ENCODE data around the gene HCN4.

Gene HCN4

DNA sequence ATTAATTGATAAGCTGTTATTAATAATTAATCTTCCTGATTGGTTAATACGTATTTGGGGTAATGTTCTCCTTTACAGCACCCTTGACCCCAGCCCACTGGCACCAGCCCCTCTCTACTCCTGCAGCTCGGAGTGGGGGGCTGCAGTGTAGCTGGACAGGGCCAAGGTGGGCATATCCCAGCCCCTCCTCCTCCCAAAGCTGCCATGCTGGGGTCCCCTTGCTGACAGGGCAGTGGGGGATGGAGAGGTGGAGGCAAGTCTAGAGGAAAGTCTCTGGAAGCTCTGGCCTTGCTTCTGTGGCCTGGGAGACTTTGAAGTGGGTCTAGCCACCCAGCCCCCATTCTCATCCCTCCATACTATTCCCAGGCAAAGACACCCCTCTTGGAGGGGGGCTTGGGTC is 35.8 kb downstream of the HCN4 start:
- Histone ChIP-seq H3K27ac (ENCODE audit: low read depth, low read length) (no peak overlapping the region), H3K27me3 (ENCODE audit: control insufficient read depth, insufficient read depth, low read length) (no peaks in the 10 kb centered on the region), H3K9ac (ENCODE audit: low read depth, low read length) (no peak overlapping the region), H3K4me1 (ENCODE audit: control insufficient read depth, insufficient read depth, low read length) (no peaks in the 10 kb centered on the region), H3K36me3 (ENCODE audit: control insufficient read depth, insufficient read depth, low read length) (peaks cover 21% of the 10 kb centered on the region), H3K9me3 (ENCODE audit: control insufficient read depth, insufficient read depth, low read length) (no peaks in the 10 kb centered on the region), H3K4me3 (ENCODE audit: low read depth, low read length) (no peak overlapping the region)

DNA sequence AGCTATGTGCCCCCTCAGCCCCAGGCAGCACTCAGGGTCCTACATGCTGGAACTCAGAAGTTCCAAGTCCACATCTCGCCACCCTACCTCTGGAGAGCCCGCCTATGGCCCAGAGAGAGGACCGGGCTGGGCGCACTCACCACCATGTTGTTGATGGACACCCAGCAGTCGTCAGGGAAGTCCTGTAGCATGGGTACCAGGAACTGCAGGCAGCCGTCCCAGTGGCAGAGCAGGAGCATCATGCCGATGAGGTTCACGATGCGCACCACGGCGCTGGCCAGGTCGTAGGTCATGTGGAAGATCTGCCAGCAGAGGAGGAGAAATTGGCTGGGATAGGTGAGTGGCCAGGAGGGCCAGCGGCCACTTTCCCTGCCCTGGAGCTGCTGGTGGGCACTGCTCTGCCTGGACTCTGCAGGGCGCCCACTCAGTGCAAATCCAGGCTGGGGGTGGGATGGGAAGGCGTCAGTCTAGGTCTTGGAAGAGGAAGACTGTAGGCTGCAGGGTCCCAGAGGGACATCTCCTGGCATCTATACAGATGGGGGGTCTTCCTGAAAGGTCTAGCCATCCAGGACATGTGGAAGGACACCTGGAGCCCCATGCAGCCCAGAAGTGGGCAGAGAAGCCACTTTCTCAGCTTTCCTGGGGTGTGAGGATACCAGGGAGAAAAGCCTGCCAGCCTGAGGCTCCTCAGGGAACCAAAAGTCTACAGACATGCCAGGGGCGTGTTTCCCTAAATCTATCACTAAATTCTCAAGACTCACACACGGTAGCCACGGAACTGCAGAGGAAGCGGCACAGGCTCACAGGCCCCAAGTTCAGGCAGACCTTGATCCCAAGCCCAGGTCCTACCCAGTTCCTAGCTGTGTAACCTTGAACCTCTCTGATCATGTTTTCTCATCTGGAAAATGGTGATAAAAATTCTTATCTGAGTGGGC is 36.5 kb downstream of the HCN4 start:
- Histone ChIP-seq H3K36me3 (ENCODE audit: control insufficient read depth, insufficient read depth, low read length) (peaks cover 16% of the 10 kb centered on the region), H3K27ac (ENCODE audit: low read depth, low read length) (no peak overlapping the region), H3K4me1 (ENCODE audit: control insufficient read depth, insufficient read depth, low read length) (no peaks in the 10 kb centered on the region), H3K9ac (ENCODE audit: low read depth, low read length) (no peak overlapping the region), H3K4me3 (ENCODE audit: low read depth, low read length) (no peak overlapping the region), H3K27me3 (ENCODE audit: control insufficient read depth, insufficient read depth, low read length) (no peaks in the 10 kb centered on the region), H3K9me3 (ENCODE audit: control insufficient read depth, insufficient read depth, low read length) (no peaks in the 10 kb centered on the region)

DNA sequence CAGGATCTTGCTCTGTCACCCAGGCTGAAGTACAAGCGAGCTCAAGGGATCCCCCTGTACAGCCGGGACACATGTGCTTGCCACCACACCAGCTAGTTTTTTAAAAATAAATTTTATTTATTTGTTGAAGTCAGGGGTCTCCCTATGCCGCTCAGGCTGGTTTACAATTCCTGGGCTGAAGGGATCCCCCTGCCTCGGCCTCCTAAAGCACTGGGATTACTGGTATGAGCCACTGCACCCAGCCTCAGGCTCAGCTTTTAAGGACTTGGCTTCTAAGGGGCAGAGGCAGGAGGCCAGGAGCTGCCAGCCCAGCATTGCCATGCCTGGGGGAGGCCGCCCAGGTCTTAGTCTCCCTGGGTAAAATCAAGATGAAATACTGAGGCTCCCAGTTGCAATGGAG is 37.3 kb downstream of the HCN4 start:
- H3K27me3 ChIP-seq (ENCODE audit: control insufficient read depth, insufficient read depth, low read length): no peaks in the 10 kb centered on the region
- no peaks in the 10 kb centered on the region for H3K4me1 ChIP-seq (ENCODE audit: control insufficient read depth, insufficient read depth, low read length)
- peaks cover 12% of the 10 kb centered on the region; the same call in 1 of the 2 replicates for H3K36me3 ChIP-seq (ENCODE audit: control insufficient read depth, insufficient read depth, low read length)
- no peak overlapping the region for H3K27ac ChIP-seq (ENCODE audit: low read depth, low read length)
- H3K9me3 ChIP-seq (ENCODE audit: control insufficient read depth, insufficient read depth, low read length): no peaks in the 10 kb centered on the region
- no peak overlapping the region for H3K9ac ChIP-seq (ENCODE audit: low read depth, low read length)
- H3K4me3 ChIP-seq (ENCODE audit: low read depth, low read length): no peak overlapping the region

DNA sequence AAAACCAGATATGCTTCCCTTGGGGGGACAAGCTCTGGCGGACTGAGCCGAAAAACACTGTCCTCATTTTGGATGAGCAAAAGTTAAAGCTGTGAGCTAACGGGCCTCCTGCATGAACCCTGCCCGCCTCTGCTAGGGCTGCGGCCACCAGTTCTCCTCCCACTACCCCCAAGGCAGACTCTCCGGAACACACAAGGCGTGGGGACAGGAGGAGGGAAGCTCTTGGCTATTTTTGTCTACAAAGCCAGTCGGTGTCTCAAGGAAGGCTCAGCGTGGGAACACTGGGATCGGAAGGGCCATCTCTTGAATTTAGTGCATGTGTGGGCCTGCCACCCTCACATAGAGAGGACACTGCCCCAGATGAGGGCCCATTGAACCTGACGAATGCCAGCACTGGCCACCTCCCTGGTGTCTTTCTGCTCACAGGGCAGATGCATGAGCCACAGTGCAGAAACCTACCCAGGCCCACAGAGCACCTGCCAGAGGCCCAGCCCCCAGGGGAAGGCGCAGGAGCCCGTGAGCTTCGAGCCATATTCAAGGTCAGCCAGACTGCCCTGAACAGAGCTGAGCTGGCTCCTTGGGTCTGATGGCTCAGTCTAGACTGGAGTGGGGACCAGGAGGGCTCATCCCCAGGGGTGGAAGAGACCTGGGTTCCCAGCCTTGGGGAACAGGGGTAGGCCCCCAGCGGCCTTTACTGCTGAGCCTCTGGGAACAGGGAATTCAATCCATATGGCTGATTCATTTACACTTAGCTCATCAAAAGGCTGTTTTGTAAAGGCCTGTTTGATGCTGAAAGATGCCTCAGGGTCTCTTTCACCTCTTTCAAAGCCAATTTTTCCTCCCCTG is 38.3 kb downstream of the HCN4 start:
- no peak overlapping the region for H3K9ac ChIP-seq (ENCODE audit: low read depth, low read length)
- H3K27me3 ChIP-seq (ENCODE audit: control insufficient read depth, insufficient read depth, low read length): no peaks in the 10 kb centered on the region
- H3K36me3 ChIP-seq (ENCODE audit: control insufficient read depth, insufficient read depth, low read length): peaks cover 12% of the 10 kb centered on the region; the same call in 1 of the 2 replicates
- no peak overlapping the region for H3K4me3 ChIP-seq (ENCODE audit: low read depth, low read length)
- no peaks in the 10 kb centered on the region for H3K4me1 ChIP-seq (ENCODE audit: control insufficient read depth, insufficient read depth, low read length)
- peak overlapping the region; percentile 57 for H3K27ac ChIP-seq (ENCODE audit: low read depth, low read length)
- no peaks in the 10 kb centered on the region for H3K9me3 ChIP-seq (ENCODE audit: control insufficient read depth, insufficient read depth, low read length)

DNA sequence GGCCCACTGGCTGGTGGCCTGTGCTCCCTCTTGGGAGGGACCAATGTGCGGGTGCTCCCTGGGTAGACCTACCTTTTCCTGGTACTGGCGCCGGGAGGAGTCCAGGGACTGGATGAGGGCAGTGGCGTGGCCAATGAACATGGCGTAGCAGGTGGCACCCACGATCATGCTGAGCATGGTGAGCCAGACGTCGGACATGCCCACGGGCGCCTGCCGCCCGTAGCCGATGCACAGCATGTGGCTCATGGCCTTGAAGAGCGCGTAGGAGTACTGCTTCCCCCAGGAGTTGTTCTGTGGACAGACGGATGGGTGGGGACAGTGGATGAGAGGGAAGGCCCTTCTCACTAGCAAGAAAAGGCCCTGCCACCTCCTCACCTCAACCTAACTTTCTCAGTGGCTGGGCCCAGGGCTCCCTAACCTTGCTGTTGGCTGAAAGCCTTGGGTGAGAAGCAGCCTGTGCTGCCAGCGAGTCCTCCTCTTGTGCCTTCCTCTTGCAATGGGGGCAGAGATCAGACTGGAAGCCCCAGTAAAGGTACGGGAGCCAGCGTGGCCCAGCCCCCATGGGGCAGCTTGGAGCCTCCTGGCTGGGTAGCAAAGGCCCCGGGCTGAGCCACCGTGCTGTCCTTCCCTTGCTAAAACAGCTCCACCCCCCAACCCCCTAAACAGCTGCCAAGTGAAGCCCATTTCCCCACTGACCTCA is 39.1 kb downstream of the HCN4 start:
- H3K4me3 ChIP-seq (ENCODE audit: low read depth, low read length): no peak overlapping the region
- H3K27me3 ChIP-seq (ENCODE audit: control insufficient read depth, insufficient read depth, low read length): no peaks in the 10 kb centered on the region
- no peak overlapping the region for H3K9ac ChIP-seq (ENCODE audit: low read depth, low read length)

DNA sequence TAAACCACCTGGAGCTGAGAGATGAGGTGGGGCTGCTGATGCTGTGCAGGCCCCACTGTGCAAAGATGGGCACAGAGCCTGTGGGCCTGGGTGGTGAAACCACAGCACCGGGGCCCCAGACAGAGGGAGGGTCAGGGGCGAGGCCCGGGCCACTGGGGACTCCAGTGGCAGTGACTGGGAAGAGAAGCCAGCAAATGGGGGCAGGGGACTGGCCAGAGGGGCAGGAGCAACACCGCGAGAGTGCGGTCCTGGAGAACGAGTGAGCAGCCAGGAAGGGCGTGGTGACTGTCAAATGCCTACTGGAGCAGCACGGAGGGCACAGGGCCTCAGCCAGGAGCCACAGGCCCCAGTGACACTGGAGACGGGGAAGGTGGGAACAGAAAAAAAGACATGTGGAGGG is 39.8 kb downstream of the HCN4 start:
- Histone ChIP-seq H3K36me3 (ENCODE audit: control insufficient read depth, insufficient read depth, low read length) (peaks cover 21% of the 10 kb centered on the region), H3K9me3 (ENCODE audit: control insufficient read depth, insufficient read depth, low read length) (no peaks in the 10 kb centered on the region), H3K27me3 (ENCODE audit: control insufficient read depth, insufficient read depth, low read length) (no peaks in the 10 kb centered on the region), H3K4me3 (ENCODE audit: low read depth, low read length) (no peak overlapping the region), H3K9ac (ENCODE audit: low read depth, low read length) (no peak overlapping the region), H3K27ac (ENCODE audit: low read depth, low read length) (no peak overlapping the region), H3K4me1 (ENCODE audit: control insufficient read depth, insufficient read depth, low read length) (no peaks in the 10 kb centered on the region)

More for the DNA sequence above, 39.1 kb downstream of the HCN4 start:
- H3K4me1 ChIP-seq (ENCODE audit: control insufficient read depth, insufficient read depth, low read length): no peaks in the 10 kb centered on the region
- H3K9me3 ChIP-seq (ENCODE audit: control insufficient read depth, insufficient read depth, low read length): no peaks in the 10 kb centered on the region
- no peak overlapping the region for H3K27ac ChIP-seq (ENCODE audit: low read depth, low read length)
- peaks cover 18% of the 10 kb centered on the region for H3K36me3 ChIP-seq (ENCODE audit: control insufficient read depth, insufficient read depth, low read length)

DNA sequence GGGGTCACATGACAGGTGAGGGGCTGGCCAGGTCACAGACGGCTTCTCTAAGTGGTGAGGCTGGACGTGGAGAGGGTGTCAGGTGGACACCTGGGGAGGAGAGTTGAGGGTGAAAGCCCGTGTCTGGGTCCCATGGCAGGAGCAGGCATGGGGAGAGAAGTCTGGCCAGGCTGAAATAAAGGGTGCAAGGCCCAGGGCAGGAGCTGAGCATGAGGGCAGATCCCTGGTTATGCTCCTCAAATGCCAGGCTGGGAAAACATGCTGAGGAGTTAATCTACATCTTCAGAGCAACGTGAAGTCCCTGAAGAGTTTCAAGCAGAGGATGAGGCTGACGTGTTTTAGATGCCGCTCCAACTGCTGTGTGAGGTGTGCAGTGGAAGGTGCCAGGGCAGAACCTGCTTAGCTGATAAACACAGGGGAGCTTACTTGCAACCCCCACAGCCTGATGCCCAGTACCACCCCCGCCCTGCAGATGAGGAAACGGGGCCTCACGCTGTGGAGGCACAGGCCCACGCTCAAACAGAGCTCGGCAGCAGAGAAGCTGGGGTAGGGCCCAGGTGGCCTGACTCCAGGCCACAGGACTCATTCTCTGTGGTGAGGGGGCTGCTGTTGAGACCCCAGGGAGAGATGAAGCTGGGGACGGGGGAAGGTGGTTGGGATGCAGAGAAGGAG is 40.5 kb downstream of the HCN4 start:
- Histone ChIP-seq H3K36me3 (ENCODE audit: control insufficient read depth, insufficient read depth, low read length) (peaks cover 25% of the 10 kb centered on the region), H3K27ac (ENCODE audit: low read depth, low read length) (no peak overlapping the region), H3K4me3 (ENCODE audit: low read depth, low read length) (no peak overlapping the region), H3K4me1 (ENCODE audit: control insufficient read depth, insufficient read depth, low read length) (no peaks in the 10 kb centered on the region), H3K27me3 (ENCODE audit: control insufficient read depth, insufficient read depth, low read length) (no peaks in the 10 kb centered on the region), H3K9ac (ENCODE audit: low read depth, low read length) (no peak overlapping the region), H3K9me3 (ENCODE audit: control insufficient read depth, insufficient read depth, low read length) (no peaks in the 10 kb centered on the region)

DNA sequence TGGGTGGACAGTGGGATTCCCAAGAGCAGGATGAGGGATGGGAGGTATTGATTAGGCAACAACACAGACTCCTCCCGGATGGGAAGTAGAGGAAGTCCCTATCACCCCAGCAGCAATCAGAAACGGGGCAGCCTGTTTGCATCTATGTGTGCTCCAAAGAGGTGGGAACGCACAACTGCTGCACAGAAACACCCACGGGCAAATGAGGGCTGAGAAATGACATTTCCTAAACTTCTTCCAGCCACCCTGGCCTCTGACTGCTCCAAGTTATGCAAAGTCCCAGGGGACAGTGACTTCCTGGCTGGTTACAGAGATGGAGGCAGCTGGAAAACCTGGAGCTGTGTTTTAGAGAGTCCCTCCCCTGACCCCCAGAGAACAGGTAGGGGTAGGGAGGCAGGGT is 42.6 kb downstream of the HCN4 start:
- H3K4me3 ChIP-seq (ENCODE audit: low read depth, low read length): no peak overlapping the region
- H3K9ac ChIP-seq (ENCODE audit: low read depth, low read length): no peak overlapping the region
- H3K27me3 ChIP-seq (ENCODE audit: control insufficient read depth, insufficient read depth, low read length): no peaks in the 10 kb centered on the region
- H3K27ac ChIP-seq (ENCODE audit: low read depth, low read length): no peak overlapping the region
- no peaks in the 10 kb centered on the region for H3K4me1 ChIP-seq (ENCODE audit: control insufficient read depth, insufficient read depth, low read length)
- peaks cover 24% of the 10 kb centered on the region for H3K36me3 ChIP-seq (ENCODE audit: control insufficient read depth, insufficient read depth, low read length)
- no peaks in the 10 kb centered on the region for H3K9me3 ChIP-seq (ENCODE audit: control insufficient read depth, insufficient read depth, low read length)

DNA sequence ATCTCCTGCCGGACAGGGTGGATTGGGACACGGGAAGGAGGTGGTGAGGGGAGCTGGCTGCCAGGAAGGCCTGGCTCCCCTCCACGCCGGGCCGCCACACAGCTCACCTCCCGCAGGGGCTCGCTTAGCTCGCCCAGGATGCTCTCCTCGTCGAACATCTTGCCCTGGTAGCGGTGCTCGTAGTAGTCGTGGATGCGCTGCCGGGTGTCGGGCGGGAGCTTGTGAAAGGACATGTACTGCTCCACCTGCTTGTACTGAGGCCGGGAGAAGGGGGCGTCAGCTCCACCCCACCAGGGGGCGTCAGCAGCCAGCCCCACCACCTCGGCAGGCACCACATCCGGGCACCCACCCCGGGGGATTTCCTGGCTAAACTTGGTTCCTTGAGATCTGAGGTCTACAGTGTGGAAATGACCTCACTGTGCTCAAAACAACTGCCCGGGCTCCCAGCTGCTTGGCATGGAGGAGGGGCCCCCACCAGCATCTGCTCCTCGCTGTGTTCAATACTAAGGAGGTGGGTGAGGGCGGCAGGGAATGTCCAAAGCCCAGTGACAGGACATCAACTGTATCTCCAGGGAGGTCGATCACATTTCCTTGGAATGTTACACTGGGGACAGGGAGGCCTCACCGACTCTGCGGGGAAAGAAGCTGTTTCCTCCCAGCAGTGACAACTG is 43.4 kb downstream of the HCN4 start:
- Histone ChIP-seq H3K4me1 (ENCODE audit: control insufficient read depth, insufficient read depth, low read length) (no peaks in the 10 kb centered on the region), H3K36me3 (ENCODE audit: control insufficient read depth, insufficient read depth, low read length) (peaks cover 24% of the 10 kb centered on the region), H3K9ac (ENCODE audit: low read depth, low read length) (no peak overlapping the region), H3K9me3 (ENCODE audit: control insufficient read depth, insufficient read depth, low read length) (no peaks in the 10 kb centered on the region), H3K4me3 (ENCODE audit: low read depth, low read length) (no peak overlapping the region), H3K27me3 (ENCODE audit: control insufficient read depth, insufficient read depth, low read length) (no peaks in the 10 kb centered on the region), H3K27ac (ENCODE audit: low read depth, low read length) (no peak overlapping the region)

Measured in HUES48 (cell line).